Activated CD8-positive, alpha-beta T cell treated with anti-CD3 and anti-CD28 coated beads, Interleukin-2, amount 10 ng/mL, durations not matched to agents 7 days and 5 days (primary cell): ENCODE data around the gene ZNF697. TPM values are rescaled to one million over a fixed set of nuclear protein-coding genes. Genes with fewer than 3 reads are reported as not detected.
"Not testable (repeated sequence)": the region's sequence is repeated elsewhere in the genome, so short reads cannot be mapped to it uniquely, and the experiment has no call there.

Source experiments
- ATAC-seq: fragments of 150-1000 bp; cut with Tn5 transposase; one replicate; pipeline ENCODE4 v1.10.0; 2021; ENCODE audit warnings: moderate library complexity
- CTCF ChIA-PET: fragments of 350-600 bp; sonication (Branson Sonifier 250); formaldehyde crosslinking; loops from one replicate; lab custom pipeline; 2021; ENCODE audit warnings: antibody characterized with exemption; lab: Charles Lee
- POLR2A ChIA-PET: fragments of 350-600 bp; sonication (Branson Sonifier 250); formaldehyde crosslinking; loops from one replicate; lab custom pipeline; 2021; ENCODE audit warnings: antibody characterized with exemption; lab: Charles Lee
- DNase-seq: peaks from one replicate; pipeline ENCODE4 v3.0.0-alpha.2; 2020
- H3K27ac Mint-ChIP-seq: one replicate; pipeline ENCODE4 v1.8.0; 2021; ENCODE audit warnings: mild to moderate bottlenecking, mixed read lengths
- H3K27me3 Mint-ChIP-seq: one replicate; pipeline ENCODE4 v1.8.0; 2021; ENCODE audit warnings: low read depth, mixed read lengths
- H3K36me3 Mint-ChIP-seq: one replicate; pipeline ENCODE4 v1.8.0; 2021; ENCODE audit warnings: low read depth, mixed read lengths
- H3K4me1 Mint-ChIP-seq: one replicate; pipeline ENCODE4 v1.8.0; 2021; ENCODE audit warnings: low read depth, mixed read lengths
- H3K4me3 Mint-ChIP-seq: one replicate; pipeline ENCODE4 v1.8.0; 2021; ENCODE audit warnings: mild to moderate bottlenecking, mixed read lengths
- H3K9me3 Mint-ChIP-seq: one replicate; pipeline ENCODE4 v1.8.0; 2022; ENCODE audit warnings: mixed read lengths; ENCODE audit not compliant: insufficient read depth
- total RNA-seq, 2 experiments: library from RNA; stranded (reverse); gene quantifications; one replicate each; pipeline ENCODE4 v1.2.3, GENCODE V29; 2021

The ZNF697 gene
- total RNA-seq, 2 experiments from 2014 or later = 0.08 TPM; not detected in 1

DNA sequence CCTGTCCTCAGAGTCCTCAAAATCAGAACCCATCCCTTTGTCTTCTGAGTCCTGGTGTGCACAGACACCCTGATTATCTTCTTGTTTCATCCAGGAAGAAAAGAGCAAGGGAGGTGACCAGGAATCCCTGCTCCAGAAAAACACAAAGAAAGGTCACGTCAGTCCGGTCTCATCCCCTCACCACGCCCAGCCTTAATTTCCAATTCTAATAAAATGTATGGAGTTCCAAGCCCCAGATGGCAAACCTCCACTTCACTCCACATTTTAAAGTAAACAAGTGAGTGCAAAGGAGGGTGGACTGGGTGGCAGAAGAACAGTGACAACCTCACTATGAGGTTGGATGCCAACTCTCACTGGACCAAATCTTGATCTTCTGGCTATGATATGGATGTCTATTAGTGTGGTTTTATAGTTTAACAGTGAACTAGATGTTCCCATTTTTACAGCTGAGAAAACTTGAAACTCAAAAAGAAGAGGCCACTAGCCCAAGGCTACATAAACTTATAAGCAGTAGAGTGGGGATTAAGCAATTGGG lies 22.0 kb downstream of the ZNF697 start:
- Mint-ChIP-seq H3K4me3 (no peak overlapping the region), H3K27me3 (peaks cover 28% of the 10 kb centered on the region), H3K36me3 (no peaks in the 10 kb centered on the region), H3K27ac (no peak overlapping the region), H3K4me1 (no peaks in the 10 kb centered on the region), H3K9me3 (no peaks in the 10 kb centered on the region)
- POLR2A ChIA-PET = no interaction called here
- DNase-seq (no peak), ATAC-seq (no peak)
- CTCF ChIA-PET = no interaction called here

- no peak for ATAC-seq
- Mint-ChIP-seq H3K27me3 (peaks cover 9% of the 10 kb centered on the region), H3K27ac (no peak overlapping the region), H3K4me1 (no peaks in the 10 kb centered on the region), H3K36me3 (no peaks in the 10 kb centered on the region), H3K4me3 (no peak overlapping the region), H3K9me3 (no peaks in the 10 kb centered on the region)
- POLR2A ChIA-PET = no interaction called here
- CTCF ChIA-PET = interaction anchor here (0.9 kb wide), 1 partner anchor 51 kb away, joined by 3 read pairs; no protein-coding TSS in a partner anchor
- DNase-seq = no peak
Observed at GRCh38 chr1:119623678-119624077, 24.4 kb downstream of the ZNF697 start.

DNA sequence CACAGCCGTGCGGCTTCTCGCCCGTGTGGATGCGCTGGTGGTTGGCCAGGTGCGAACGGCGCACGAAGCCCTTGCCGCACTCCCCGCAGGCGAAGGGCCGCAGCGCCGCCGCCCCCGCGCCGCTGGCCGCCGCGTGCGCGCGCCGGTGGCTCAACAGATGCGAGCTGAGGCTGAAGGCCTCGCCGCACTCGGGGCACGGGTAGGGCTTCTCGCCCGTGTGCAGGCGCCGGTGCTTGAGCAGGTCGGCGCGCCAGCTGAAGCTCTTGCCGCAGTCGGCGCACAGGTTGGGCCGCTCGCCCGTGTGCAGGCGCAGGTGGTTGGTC lies 24.9 kb downstream of the ZNF697 start:
- CTCF ChIA-PET = no interaction called here
- POLR2A ChIA-PET = no interaction called here
- H3K36me3 Mint-ChIP-seq = no peaks in the 10 kb centered on the region
- DNase-seq (no peak), ATAC-seq (no peak)
- H3K4me1 Mint-ChIP-seq = no peaks in the 10 kb centered on the region
- H3K4me3 Mint-ChIP-seq = no peak overlapping the region
- H3K9me3 Mint-ChIP-seq = no peaks in the 10 kb centered on the region
- H3K27me3 Mint-ChIP-seq = peaks cover 3% of the 10 kb centered on the region
- no peak overlapping the region for H3K27ac Mint-ChIP-seq

GRCh38 chr1:119622311-119623192 lies 25.5 kb downstream of the ZNF697 start:
- H3K27me3 Mint-ChIP-seq = peaks cover 2% of the 10 kb centered on the region
- H3K9me3 Mint-ChIP-seq = no peaks in the 10 kb centered on the region
- no peaks in the 10 kb centered on the region for H3K4me1 Mint-ChIP-seq
- ChIA-PET POLR2A (no interaction called here), CTCF (interaction anchor here (4.5 kb wide), 1 partner anchor 53 kb away, joined by 27 read pairs; no protein-coding TSS in a partner anchor)
- ATAC-seq (no peak), DNase-seq (no peak)
- no peaks in the 10 kb centered on the region for H3K36me3 Mint-ChIP-seq
- no peak overlapping the region for H3K4me3 Mint-ChIP-seq
- H3K27ac Mint-ChIP-seq = no peak overlapping the region

GRCh38 chr1:119621705-119622104 lies 26.4 kb downstream of the ZNF697 start:
- no peak overlapping the region for H3K4me3 Mint-ChIP-seq
- no peaks in the 10 kb centered on the region for H3K4me1 Mint-ChIP-seq
- DNase-seq = no peak
- no peaks in the 10 kb centered on the region for H3K9me3 Mint-ChIP-seq
- ChIA-PET CTCF (interaction anchor here (4.5 kb wide), 1 partner anchor 53 kb away, joined by 27 read pairs; no protein-coding TSS in a partner anchor), POLR2A (no interaction called here)
- no peak overlapping the region for H3K27ac Mint-ChIP-seq
- H3K27me3 Mint-ChIP-seq = peaks cover 2% of the 10 kb centered on the region
- no peaks in the 10 kb centered on the region for H3K36me3 Mint-ChIP-seq
- ATAC-seq = no peak

DNA sequence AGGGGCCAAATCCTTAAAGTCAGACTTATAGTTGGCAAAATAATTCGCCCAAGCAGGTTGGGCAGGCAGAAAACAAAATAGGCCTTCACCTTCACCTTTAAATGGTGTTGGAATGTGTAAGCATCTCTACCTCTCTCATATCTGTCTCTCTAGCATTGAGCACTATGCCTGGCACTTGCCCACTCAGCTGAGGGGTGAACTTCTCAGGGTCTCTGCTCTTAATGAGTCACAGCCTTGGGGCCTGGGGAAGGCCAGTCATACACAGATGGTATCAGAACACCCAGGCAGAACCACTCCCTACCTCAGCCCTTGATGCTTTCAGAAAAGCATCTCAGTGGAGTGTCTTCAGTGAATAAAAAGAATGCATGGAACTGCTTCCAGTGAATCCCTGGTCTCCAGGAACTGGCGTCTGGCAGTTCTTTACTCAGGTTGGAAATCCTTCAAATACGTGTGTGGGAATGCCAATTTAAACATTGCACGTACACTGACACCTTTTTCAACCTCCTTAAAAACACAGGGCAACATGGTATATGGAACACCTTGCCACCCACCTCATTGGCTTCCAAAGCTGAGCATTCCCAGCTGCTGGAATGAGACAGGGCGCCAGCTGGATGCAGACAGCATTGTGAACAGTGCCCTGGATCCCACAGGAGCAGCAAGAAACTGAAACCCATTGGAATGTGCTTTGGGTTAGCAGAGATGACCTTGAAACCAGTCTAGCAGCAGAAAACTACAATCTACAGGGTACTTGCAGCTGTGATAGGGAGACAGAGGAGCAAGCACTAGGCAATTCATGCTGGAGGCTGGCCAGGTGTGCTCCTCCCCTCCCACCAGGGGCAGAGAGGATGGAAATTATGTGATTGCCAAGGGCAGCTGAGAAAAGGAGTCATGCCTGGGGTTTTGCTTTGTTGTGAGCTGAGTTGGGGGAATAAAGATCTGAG lies 30.0 kb downstream of the ZNF697 start:
- no peak overlapping the region for H3K27ac Mint-ChIP-seq
- CTCF ChIA-PET = interaction anchor here (4.5 kb wide), 1 partner anchor 57 kb away, joined by 27 read pairs; no protein-coding TSS in a partner anchor
- DNase-seq = no peak
- H3K36me3 Mint-ChIP-seq = no peaks in the 10 kb centered on the region
- ATAC-seq = no peak
- H3K9me3 Mint-ChIP-seq = no peaks in the 10 kb centered on the region
- H3K27me3 Mint-ChIP-seq = peaks cover 2% of the 10 kb centered on the region
- POLR2A ChIA-PET = no interaction called here
- no peaks in the 10 kb centered on the region for H3K4me1 Mint-ChIP-seq
- H3K4me3 Mint-ChIP-seq = no peak overlapping the region

DNA sequence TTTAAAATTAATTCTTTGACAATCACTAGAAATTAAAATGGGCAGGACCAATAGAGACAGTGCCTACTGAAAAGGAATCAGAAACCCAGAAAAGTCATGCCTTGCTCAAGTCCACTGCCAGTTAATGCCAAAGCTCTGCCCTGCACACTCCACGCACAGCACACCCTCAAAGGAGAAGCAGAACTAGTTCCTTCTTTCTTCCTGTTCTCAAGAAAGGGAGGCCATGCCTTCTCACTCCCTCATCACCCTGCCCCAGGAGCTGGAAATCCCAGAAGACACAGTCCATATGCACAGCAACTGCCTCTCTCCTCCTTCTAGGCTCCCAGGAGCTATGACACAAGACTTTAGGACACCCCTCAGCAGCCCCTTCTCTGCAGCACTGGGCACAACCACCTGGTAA lies 31.3 kb downstream of the ZNF697 start:
- H3K9me3 Mint-ChIP-seq, H3K4me3 Mint-ChIP-seq, H3K4me1 Mint-ChIP-seq, ATAC-seq, POLR2A ChIA-PET, H3K27me3 Mint-ChIP-seq, H3K36me3 Mint-ChIP-seq, DNase-seq, H3K27ac Mint-ChIP-seq: not testable (repeated sequence)
- CTCF ChIA-PET = interaction anchor here (1.9 to 4.9 kb wide), 2 partner anchors 45 to 60 kb away, joined by 7 to 85 read pairs; no protein-coding TSS in a partner anchor

DNA sequence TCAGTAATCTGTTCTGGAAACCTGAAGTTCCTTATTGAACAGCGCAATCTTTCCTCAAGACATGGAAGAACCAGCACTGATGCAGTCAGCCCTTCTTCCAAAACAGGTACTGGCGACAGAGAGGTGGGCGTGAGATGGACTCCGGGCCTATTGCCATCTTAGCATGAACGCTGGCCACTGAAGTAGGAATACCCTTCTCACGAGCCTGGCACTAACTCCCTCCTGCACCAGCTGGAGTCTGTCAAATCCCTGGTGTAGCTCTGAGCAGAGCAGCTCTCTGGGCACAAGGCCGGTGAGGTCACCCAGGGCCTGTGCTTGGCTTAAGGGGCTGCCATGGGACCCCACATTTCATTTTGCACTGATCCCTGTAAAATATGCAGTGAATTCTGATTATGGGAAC lies 33.0 kb downstream of the ZNF697 start:
- H3K4me1 Mint-ChIP-seq, DNase-seq, ATAC-seq, H3K36me3 Mint-ChIP-seq, H3K27ac Mint-ChIP-seq, H3K27me3 Mint-ChIP-seq, H3K4me3 Mint-ChIP-seq, H3K9me3 Mint-ChIP-seq, POLR2A ChIA-PET: not testable (repeated sequence)
- CTCF ChIA-PET = interaction anchor here (0.8 to 4.9 kb wide), 6 partner anchors 40 to 140 kb away, joined by 3 to 85 read pairs (median 4); no protein-coding TSS in a partner anchor

DNA sequence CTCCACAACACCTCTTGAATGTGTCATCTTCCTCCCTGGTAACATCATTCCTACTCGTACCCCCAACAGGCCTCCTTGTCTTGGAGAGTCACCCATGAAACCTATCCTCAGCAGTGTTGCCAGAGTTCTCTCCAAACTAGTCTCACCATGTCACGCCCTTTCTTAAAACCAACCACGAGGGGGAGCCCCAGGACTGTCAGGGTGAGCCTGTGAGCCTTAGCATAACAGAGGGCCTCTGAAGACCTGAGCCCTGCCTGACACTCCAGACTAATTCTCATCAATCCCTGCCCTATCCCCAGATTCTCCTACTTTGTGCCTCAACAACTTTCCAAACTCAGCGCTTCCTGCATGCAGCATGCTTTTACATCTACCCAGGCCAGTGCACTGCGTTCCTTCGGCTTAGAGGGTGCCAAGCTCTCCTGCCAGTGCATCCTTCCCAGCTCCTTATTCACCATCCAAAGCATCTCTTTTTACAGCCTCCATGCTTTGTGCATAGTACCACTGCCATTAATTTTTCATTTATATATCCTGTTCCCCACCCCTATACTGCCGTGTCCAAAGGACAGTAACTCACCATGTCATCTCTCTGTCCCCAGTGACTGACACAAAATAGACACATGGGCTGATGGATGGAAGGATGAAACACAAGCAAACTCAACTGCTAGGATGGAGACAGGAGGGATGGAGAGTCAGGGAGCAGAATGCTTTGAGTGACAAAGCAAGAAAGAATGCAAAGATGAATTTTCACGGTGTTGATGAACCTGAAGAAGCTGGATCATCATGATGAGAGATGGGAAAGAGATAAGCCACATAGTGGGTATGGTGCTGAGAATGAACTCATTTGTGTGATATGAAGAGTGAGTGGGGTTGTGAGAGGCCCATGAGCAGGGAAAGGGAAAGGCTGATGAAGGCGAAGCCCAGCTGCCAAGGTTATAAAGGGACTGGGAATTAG lies 34.0 kb downstream of the ZNF697 start:
- Mint-ChIP-seq H3K27ac (no peak overlapping the region), H3K4me1 (no peaks in the 10 kb centered on the region), H3K27me3 (peaks cover 2% of the 10 kb centered on the region), H3K9me3 (no peaks in the 10 kb centered on the region), H3K4me3 (no peak overlapping the region), H3K36me3 (no peaks in the 10 kb centered on the region)
- POLR2A ChIA-PET = interaction anchor here (0.6 kb wide), 1 partner anchor 556 kb away, joined by 3 read pairs; no protein-coding TSS in a partner anchor
- peak; percentile 82 for DNase-seq
- CTCF ChIA-PET = interaction anchor here (0.9 to 4.9 kb wide), 6 partner anchors 30 to 132 kb away, joined by 3 to 85 read pairs (median 3); no protein-coding TSS in a partner anchor
- ATAC-seq = peak; percentile 89

- ATAC-seq (peak; percentile 61), DNase-seq (peak; percentile 84)
- no peak overlapping the region for H3K4me3 Mint-ChIP-seq
- no peak overlapping the region for H3K27ac Mint-ChIP-seq
- POLR2A ChIA-PET = no interaction called here
- no peaks in the 10 kb centered on the region for H3K36me3 Mint-ChIP-seq
- CTCF ChIA-PET = interaction anchor here (0.7 to 4.7 kb wide), 13 partner anchors 16 to 375 kb away, joined by 3 to 57 read pairs (median 4); no protein-coding TSS in a partner anchor
- no peaks in the 10 kb centered on the region for H3K9me3 Mint-ChIP-seq
- H3K4me1 Mint-ChIP-seq = no peaks in the 10 kb centered on the region
- H3K27me3 Mint-ChIP-seq = peaks cover 2% of the 10 kb centered on the region
Observed at GRCh38 chr1:119611701-119612113, 36.4 kb downstream of the ZNF697 start.
